Endothelial cell (in vitro differentiated cells): ENCODE measurements around the gene NDUFA6. TPM values are rescaled to one million over a fixed set of nuclear protein-coding genes. Genes with fewer than 3 reads are reported as not detected.
"Not testable (repeated sequence)": the region's sequence is repeated elsewhere in the genome, so short reads cannot be mapped to it uniquely, and the experiment has no call there.

Experiments used
- DNase-seq: peaks from one replicate; pipeline ENCODE4 v3.0.0; 2021; ENCODE audit warnings: low spot score
- H3K27ac Mint-ChIP-seq: one replicate; pipeline ENCODE4 v1.8.0; 2021; ENCODE audit warnings: mixed read lengths, inconsistent platforms; ENCODE audit not compliant: unreplicated experiment
- H3K27me3 Mint-ChIP-seq: one replicate; pipeline ENCODE4 v1.8.0; 2021; ENCODE audit warnings: mild to moderate bottlenecking, moderate library complexity, mixed read lengths, inconsistent platforms; ENCODE audit not compliant: unreplicated experiment
- H3K36me3 Mint-ChIP-seq: one replicate; pipeline ENCODE4 v1.8.0; 2021; ENCODE audit warnings: mild to moderate bottlenecking, low read depth, mixed read lengths, inconsistent platforms; ENCODE audit not compliant: unreplicated experiment
- H3K4me1 Mint-ChIP-seq: one replicate; pipeline ENCODE4 v1.8.0; 2021; ENCODE audit warnings: mild to moderate bottlenecking, mixed read lengths, inconsistent platforms; ENCODE audit not compliant: unreplicated experiment
- H3K4me3 Mint-ChIP-seq: one replicate; pipeline ENCODE4 v1.8.0; 2021; ENCODE audit warnings: mild to moderate bottlenecking, mixed read lengths, inconsistent platforms; ENCODE audit not compliant: unreplicated experiment
- H3K9me3 Mint-ChIP-seq: one replicate; pipeline ENCODE4 v1.8.0; 2021; ENCODE audit warnings: mixed read lengths, inconsistent platforms; ENCODE audit not compliant: unreplicated experiment
- long read RNA-seq: library from polyadenylated mRNA; unstranded; transcript quantifications from one replicate; pipeline ENCODE4 v2.0.0, GENCODE V29; 2020; ENCODE audit not compliant: unreplicated experiment
- total RNA-seq: library from RNA; stranded (reverse); fragmentation: NEBNext Ultra II Directional; extraction: Animal tissue kit (Norgen Biotek cat#: 25700); gene quantifications from one replicate; pipeline ENCODE4 v1.2.1, GENCODE V29; 2021; ENCODE audit not compliant: unreplicated experiment
- TF ChIP-seq, protein P1 (sequence below): fragments of 200-600 bp; sonication (generic); IDR thresholded peaks from one replicate; pipeline ENCODE4 v1.5.0; 2021; ENCODE audit warnings: antibody characterized with exemption; ENCODE audit not compliant: unreplicated experiment

Gene NDUFA6
- 54.9 TPM for total RNA-seq
- long read RNA-seq, transcript NDUFA6-202 (3 exons, 1,256 nt): major isoform, 63 of 65 reads
- long read RNA-seq, partial matches to known transcripts: 0 of 65 reads
- long read RNA-seq, other reads (novel, unspliced or antisense): 1 of 65 reads

DNA sequence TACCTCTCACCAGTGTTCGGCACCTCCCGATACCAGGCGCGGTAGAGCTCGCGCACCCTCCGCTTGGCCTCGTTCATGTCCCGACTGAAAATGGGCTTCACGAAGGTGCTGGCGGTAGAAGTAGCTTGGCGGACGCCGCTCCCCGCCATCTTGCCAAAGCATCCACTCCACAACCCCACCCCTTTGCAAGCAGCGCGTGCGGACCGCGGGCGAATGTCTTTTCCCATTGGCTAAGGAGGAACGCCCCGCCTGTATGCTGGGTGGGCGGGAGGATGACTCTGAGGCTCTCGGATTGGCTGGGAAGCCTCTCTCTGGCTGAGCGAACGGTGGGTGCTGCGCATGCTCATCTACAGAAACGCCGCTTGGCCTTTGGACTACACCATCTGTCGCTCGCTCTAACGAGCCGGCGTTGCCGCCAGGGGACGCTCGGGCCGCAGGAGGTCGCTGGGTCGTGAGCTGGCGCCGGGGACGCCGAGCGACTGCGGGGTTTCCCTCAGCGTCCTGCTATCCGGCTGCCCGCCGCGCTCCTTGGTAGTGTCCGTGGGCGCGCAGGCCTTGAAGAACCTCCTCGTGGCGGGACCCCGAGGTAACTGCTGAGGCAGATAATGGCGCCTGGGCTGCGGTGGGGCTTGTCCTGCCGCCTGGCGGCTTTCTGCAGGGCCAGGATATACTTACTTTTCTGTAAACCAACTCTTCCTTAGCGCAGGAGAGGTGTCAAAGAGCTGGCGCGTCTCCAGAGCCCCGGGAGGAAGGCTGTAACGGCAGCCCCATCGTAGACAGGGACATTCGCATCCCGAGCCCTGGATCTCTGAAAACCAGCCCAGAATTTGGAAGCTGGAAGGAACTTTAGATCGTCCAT is at the start of gene NDUFA6:
Gene NDUFA6 (minus strand): TSS at position 177 of the 859 bp plus-strand sequence. CDS start 28 bp downstream, at position 149.
- H3K36me3 Mint-ChIP-seq: peaks cover 12% of the 10 kb centered on the region
- H3K9me3 Mint-ChIP-seq: no peaks in the 10 kb centered on the region
- peak within 1 kb of the TSS; percentile 96 for H3K27ac Mint-ChIP-seq
- peak within 1 kb of the TSS; percentile 97 for H3K4me3 Mint-ChIP-seq
- DNase-seq: peak; percentile 99
- H3K27me3 Mint-ChIP-seq: peaks cover 2% of the 10 kb centered on the region
- TF ChIP-seq, protein P1, sequence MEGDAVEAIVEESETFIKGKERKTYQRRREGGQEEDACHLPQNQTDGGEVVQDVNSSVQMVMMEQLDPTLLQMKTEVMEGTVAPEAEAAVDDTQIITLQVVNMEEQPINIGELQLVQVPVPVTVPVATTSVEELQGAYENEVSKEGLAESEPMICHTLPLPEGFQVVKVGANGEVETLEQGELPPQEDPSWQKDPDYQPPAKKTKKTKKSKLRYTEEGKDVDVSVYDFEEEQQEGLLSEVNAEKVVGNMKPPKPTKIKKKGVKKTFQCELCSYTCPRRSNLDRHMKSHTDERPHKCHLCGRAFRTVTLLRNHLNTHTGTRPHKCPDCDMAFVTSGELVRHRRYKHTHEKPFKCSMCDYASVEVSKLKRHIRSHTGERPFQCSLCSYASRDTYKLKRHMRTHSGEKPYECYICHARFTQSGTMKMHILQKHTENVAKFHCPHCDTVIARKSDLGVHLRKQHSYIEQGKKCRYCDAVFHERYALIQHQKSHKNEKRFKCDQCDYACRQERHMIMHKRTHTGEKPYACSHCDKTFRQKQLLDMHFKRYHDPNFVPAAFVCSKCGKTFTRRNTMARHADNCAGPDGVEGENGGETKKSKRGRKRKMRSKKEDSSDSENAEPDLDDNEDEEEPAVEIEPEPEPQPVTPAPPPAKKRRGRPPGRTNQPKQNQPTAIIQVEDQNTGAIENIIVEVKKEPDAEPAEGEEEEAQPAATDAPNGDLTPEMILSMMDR: peak; percentile 64
- peaks cover 12% of the 10 kb centered on the region for H3K4me1 Mint-ChIP-seq

DNA sequence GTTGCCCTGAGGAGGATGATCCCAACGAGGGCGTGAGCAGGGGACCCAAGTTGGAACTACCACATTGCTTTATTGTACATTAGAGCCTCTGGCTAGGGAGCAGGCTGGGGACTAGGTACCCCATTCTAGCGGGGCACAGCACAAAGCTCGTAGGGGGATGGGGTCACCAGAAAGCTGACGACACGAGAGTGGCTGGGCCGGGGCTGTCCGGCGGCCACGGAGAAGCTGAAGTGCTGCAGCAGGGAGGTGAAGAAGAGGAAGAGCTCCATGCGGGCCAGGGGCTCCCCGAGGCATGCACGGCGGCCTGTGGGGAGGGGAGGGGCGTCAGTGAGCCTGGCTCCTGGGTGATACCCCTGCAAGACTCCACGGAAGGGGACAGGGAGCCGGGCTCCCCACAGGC is 49.6 kb upstream of the NDUFA6 start:
- H3K27me3 Mint-ChIP-seq, H3K9me3 Mint-ChIP-seq, H3K27ac Mint-ChIP-seq, DNase-seq, H3K4me3 Mint-ChIP-seq, H3K4me1 Mint-ChIP-seq: not testable (repeated sequence)
- H3K36me3 Mint-ChIP-seq: peaks cover 17% of the 10 kb centered on the region

DNA sequence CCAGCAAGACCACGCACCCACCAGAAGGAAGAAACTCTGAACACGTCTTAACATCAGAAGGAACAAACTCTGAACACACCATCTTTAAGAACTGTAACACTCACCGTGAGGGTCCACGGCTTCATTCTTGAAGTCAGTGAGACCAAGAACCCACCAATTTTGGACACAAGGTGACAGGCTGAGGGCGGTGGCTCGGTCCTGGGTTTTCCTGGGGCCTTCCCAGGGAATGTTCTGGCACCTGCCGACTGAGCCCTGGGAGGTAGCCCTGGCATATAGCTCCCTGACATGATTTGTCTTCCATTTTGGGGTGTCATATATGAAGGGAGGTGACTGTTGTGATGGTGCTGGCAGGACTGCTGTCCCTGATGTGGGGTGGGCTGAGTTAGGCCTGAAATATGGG is 48.9 kb upstream of the NDUFA6 start:
- not testable (repeated sequence) for H3K4me1 Mint-ChIP-seq, DNase-seq, H3K4me3 Mint-ChIP-seq, H3K27me3 Mint-ChIP-seq, H3K27ac Mint-ChIP-seq, H3K9me3 Mint-ChIP-seq
- H3K36me3 Mint-ChIP-seq: peaks cover 14% of the 10 kb centered on the region

DNA sequence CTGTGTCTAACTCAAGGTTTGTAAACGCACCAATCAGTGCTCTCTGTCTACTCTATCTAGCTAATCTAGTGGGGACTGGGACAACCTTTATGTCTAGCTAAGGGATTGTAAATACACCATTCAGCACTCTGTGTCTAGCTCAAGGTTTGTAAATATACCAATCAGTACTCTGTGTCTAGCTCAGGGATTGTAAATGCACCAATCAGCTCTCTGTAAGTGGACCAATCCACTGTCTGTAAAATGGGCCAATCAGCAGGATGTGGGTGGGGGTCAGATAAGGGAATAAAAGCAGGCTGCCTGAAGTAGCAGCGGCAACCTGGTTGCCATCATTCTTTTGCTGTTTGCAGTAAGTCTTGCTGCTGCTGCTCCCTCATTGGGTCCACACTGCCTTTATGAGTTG is 48.4 kb upstream of the NDUFA6 start:
- H3K36me3 Mint-ChIP-seq: peaks cover 14% of the 10 kb centered on the region
- H3K4me3 Mint-ChIP-seq: peak overlapping the region; percentile 50
- H3K4me1 Mint-ChIP-seq: no peaks in the 10 kb centered on the region
- TF ChIP-seq, protein P1: no peak
- H3K9me3 Mint-ChIP-seq: no peaks in the 10 kb centered on the region
- DNase-seq: no peak
- no peak overlapping the region for H3K27ac Mint-ChIP-seq
- H3K27me3 Mint-ChIP-seq: peaks cover 5% of the 10 kb centered on the region

DNA sequence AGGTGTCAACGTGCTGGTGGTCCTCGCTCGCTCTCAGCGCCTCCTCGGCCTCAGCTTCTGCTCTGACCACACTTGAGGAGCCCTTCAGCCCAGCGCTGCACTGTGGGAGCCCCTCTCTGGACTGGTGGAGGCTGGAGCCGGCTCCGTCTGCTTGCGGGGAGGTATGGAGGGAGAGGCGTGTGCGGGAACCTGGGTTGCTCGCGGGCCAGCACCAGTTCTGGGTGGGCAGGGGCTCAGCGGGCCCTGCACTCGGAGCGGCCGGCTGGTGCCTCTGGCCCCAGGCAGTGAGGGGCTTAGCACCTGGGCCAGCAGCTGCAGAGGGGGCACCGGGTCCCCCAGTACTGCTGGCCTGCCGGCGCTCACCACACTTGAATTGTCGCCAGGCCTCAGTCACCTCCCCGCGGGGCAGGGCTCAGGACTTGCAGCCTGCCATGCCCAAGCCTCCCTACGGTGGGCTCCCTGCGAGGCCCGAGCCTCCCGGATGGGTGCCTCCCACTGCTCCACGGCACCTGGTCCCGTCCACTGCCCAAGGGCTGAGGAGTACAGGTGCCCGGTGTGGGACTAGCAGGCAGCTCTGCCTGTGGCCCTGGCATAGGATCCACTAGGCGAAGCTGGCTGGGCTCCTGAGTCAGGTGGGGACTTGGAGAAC is 47.7 kb upstream of the NDUFA6 start:
- H3K4me3 Mint-ChIP-seq: no peak overlapping the region

DNA sequence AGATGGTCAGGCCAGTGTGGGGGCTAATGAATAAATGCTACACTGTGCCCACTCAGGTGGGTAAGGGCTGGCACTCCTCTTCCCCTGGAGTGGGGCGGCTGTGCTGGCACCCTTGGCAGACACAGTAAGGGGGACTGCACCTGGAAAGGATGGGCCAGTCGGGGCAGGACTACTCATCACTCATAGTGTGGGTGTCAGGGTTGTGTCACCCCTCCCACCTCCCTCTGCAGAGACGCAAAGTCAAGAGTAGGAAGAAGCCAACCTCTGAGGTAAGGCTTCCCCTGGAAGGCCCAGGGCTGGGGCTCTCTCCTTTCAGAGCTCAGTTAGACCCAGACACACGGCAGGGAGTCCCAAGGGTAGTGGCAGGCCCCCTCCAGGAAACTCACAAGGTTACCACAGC is 45.1 kb upstream of the NDUFA6 start:
- H3K36me3 Mint-ChIP-seq: peaks cover 18% of the 10 kb centered on the region
- not testable (repeated sequence) for DNase-seq, H3K4me3 Mint-ChIP-seq, H3K9me3 Mint-ChIP-seq, H3K4me1 Mint-ChIP-seq, H3K27ac Mint-ChIP-seq, H3K27me3 Mint-ChIP-seq

More for the DNA sequence above, 47.7 kb upstream of the NDUFA6 start:
- Mint-ChIP-seq H3K27ac (no peak overlapping the region), H3K4me1 (no peaks in the 10 kb centered on the region), H3K36me3 (peaks cover 15% of the 10 kb centered on the region), H3K9me3 (no peaks in the 10 kb centered on the region), H3K27me3 (peaks cover 5% of the 10 kb centered on the region)
- DNase-seq: no peak
- TF ChIP-seq, protein P1: no peak
